NB4 (cell line): ENCODE data around the gene CEP89.
"Not testable (repeated sequence)": the region's sequence is repeated elsewhere in the genome, so short reads cannot be mapped to it uniquely, and the experiment has no call there.

Experiments
- POLR2A ChIP-seq: IDR thresholded peaks from 2 replicates; pipeline ENCODE4 v1.6.1; 2011; ENCODE audit warnings: mild to moderate bottlenecking; ENCODE audit not compliant: insufficient read length; ENCODE audit errors: extremely low read depth
- TF ChIP-seq, protein P1 (sequence below): IDR thresholded peaks from one replicate; pipeline ENCODE4 v1.5.1; 2012; ENCODE audit warnings: low read depth, low read length
- TF ChIP-seq, protein P2 (sequence below): IDR thresholded peaks from 2 replicates; pipeline ENCODE4 v1.6.1; 2011; ENCODE audit warnings: low read depth, low read length

DNA sequence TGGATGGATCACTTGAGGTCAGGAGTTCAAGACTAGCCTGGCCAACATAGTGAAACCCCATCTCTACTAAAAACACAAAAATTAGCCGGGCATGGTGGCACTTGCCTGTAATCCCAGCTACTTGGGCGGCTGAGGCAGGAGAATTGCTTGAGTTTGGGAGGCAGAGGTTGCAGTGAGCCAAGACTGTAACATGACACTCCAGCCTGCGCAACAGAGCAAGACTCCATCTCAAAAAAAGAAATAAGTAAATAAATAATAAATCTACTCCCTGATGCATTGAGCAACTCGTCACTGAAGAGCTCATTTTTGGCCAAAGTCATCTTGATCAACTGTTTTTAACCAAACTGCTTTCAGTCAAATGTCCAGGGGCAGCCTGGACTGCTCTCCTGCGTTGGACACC, 30.5 kb downstream of the CEP89 start:
- TF ChIP-seq, protein P1, sequence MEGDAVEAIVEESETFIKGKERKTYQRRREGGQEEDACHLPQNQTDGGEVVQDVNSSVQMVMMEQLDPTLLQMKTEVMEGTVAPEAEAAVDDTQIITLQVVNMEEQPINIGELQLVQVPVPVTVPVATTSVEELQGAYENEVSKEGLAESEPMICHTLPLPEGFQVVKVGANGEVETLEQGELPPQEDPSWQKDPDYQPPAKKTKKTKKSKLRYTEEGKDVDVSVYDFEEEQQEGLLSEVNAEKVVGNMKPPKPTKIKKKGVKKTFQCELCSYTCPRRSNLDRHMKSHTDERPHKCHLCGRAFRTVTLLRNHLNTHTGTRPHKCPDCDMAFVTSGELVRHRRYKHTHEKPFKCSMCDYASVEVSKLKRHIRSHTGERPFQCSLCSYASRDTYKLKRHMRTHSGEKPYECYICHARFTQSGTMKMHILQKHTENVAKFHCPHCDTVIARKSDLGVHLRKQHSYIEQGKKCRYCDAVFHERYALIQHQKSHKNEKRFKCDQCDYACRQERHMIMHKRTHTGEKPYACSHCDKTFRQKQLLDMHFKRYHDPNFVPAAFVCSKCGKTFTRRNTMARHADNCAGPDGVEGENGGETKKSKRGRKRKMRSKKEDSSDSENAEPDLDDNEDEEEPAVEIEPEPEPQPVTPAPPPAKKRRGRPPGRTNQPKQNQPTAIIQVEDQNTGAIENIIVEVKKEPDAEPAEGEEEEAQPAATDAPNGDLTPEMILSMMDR: not testable (repeated sequence)
- TF ChIP-seq, protein P2, sequence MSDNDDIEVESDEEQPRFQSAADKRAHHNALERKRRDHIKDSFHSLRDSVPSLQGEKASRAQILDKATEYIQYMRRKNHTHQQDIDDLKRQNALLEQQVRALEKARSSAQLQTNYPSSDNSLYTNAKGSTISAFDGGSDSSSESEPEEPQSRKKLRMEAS: not testable (repeated sequence)
- not testable (repeated sequence) for TF ChIP-seq POLR2A
